ENCODE results near the gene PCGF1.

Gene PCGF1

DNA sequence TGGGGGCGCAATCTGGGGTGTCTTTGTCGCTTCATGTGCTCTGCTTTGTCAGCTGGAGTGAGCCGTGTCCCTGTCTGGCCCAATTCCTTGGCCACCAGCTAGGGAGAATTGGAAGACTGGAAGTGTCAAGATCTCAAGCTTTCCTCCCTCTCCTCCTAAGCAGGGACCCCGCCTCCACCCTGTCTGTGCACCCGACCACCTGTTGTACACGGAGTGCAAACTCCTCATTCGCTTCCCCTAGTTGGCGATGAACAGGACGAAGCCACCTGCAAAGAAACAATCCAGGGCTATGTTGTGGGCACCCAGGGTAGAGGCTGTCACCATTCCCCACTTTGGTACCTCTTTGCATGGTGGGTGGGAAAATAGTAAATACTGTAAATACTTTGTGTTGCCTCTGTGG lies 20.2 kb upstream of the PCGF1 start:
- TF ChIP-seq, protein P1, sequence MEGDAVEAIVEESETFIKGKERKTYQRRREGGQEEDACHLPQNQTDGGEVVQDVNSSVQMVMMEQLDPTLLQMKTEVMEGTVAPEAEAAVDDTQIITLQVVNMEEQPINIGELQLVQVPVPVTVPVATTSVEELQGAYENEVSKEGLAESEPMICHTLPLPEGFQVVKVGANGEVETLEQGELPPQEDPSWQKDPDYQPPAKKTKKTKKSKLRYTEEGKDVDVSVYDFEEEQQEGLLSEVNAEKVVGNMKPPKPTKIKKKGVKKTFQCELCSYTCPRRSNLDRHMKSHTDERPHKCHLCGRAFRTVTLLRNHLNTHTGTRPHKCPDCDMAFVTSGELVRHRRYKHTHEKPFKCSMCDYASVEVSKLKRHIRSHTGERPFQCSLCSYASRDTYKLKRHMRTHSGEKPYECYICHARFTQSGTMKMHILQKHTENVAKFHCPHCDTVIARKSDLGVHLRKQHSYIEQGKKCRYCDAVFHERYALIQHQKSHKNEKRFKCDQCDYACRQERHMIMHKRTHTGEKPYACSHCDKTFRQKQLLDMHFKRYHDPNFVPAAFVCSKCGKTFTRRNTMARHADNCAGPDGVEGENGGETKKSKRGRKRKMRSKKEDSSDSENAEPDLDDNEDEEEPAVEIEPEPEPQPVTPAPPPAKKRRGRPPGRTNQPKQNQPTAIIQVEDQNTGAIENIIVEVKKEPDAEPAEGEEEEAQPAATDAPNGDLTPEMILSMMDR (IDR thresholded peaks at IDR 0.05; ENCODE audit: low read length): no peak
- TF ChIP-seq EZH2 (IDR thresholded peaks at IDR 0.05; ENCODE audit: borderline replicate concordance, low read length): no peak
- H3K27ac ChIP-seq (ENCODE audit: low read depth, low read length, poor library complexity, severe bottlenecking): no peak overlapping the region
- no peaks in the 10 kb centered on the region for H3K9me2 ChIP-seq (ENCODE audit: low read depth, low read length)
- H2AFZ ChIP-seq (ENCODE audit: low read length): no peak overlapping the region
- H3K9ac ChIP-seq (ENCODE audit: low read length): no peak overlapping the region
- H3K27me3 ChIP-seq (ENCODE audit: insufficient read depth, low read length): no peaks in the 10 kb centered on the region
- peaks cover 50% of the 10 kb centered on the region for H3K36me3 ChIP-seq (ENCODE audit: insufficient read depth, low read length)
- peak overlapping the region; percentile 91 for H3K4me3 ChIP-seq (ENCODE audit: low read depth, low read length, poor library complexity, severe bottlenecking)
- peaks cover 10% of the 10 kb centered on the region for H3K79me2 ChIP-seq (ENCODE audit: insufficient read depth, low read length)
- H3K9me3 ChIP-seq (ENCODE audit: low read length): no peaks in the 10 kb centered on the region
- peaks cover 29% of the 10 kb centered on the region for H3K4me1 ChIP-seq (ENCODE audit: insufficient read depth, low read length, severe bottlenecking)
- no peaks in the 10 kb centered on the region for H3F3A ChIP-seq (ENCODE audit: insufficient read depth, low read length)
- H4K20me1 ChIP-seq (ENCODE audit: insufficient read depth, low read length): no peaks in the 10 kb centered on the region
- peak overlapping the region; percentile 93; the same call in 1 of the 2 replicates for H3K4me2 ChIP-seq (ENCODE audit: low read length)

DNA sequence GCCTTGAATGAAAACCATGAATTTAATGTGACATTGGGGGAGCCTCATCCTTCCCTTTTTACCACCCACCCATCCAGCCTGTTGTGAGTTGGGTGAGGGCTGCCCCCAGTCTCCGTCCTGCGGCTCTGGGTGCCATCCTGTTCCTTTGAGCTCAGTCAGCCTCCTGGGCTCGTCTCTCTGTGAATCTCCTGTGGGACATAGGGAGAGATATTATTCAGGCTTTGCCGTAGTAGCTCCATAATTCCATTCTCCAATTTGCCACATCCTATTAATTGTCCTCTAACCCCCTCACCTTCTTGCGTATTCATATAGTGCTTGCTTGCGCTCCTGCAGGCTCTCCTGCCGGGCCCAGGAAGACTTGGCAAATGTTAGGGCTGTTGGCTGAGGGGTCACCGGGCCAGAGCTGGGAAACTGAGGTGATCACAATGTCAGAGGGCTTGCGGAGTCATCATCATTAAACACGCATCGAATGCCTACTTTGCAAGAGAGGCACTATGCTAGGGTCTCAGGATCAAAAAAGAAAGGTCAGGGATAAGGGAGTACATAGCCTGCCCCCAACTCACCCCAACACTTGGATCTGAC lies 19.2 kb upstream of the PCGF1 start:
- Histone ChIP-seq H3K4me1 (ENCODE audit: insufficient read depth, low read length, severe bottlenecking) (peaks cover 26% of the 10 kb centered on the region), H3K9ac (ENCODE audit: low read length) (no peak overlapping the region), H3K27ac (ENCODE audit: low read depth, low read length, poor library complexity, severe bottlenecking) (no peak overlapping the region), H3K9me2 (ENCODE audit: low read depth, low read length) (no peaks in the 10 kb centered on the region), H3K27me3 (ENCODE audit: insufficient read depth, low read length) (no peaks in the 10 kb centered on the region), H3K9me3 (ENCODE audit: low read length) (no peaks in the 10 kb centered on the region), H3F3A (ENCODE audit: insufficient read depth, low read length) (no peaks in the 10 kb centered on the region), H3K4me2 (ENCODE audit: low read length) (no peak overlapping the region), H3K36me3 (ENCODE audit: insufficient read depth, low read length) (peaks cover 42% of the 10 kb centered on the region), H2AFZ (ENCODE audit: low read length) (no peak overlapping the region), H3K79me2 (ENCODE audit: insufficient read depth, low read length) (peaks cover 10% of the 10 kb centered on the region), H3K4me3 (ENCODE audit: low read depth, low read length, poor library complexity, severe bottlenecking) (no peak overlapping the region), H4K20me1 (ENCODE audit: insufficient read depth, low read length) (no peaks in the 10 kb centered on the region)
- TF ChIP-seq, protein P1 (IDR thresholded peaks at IDR 0.05; ENCODE audit: low read length): no peak
- TF ChIP-seq EZH2 (IDR thresholded peaks at IDR 0.05; ENCODE audit: borderline replicate concordance, low read length): no peak

DNA sequence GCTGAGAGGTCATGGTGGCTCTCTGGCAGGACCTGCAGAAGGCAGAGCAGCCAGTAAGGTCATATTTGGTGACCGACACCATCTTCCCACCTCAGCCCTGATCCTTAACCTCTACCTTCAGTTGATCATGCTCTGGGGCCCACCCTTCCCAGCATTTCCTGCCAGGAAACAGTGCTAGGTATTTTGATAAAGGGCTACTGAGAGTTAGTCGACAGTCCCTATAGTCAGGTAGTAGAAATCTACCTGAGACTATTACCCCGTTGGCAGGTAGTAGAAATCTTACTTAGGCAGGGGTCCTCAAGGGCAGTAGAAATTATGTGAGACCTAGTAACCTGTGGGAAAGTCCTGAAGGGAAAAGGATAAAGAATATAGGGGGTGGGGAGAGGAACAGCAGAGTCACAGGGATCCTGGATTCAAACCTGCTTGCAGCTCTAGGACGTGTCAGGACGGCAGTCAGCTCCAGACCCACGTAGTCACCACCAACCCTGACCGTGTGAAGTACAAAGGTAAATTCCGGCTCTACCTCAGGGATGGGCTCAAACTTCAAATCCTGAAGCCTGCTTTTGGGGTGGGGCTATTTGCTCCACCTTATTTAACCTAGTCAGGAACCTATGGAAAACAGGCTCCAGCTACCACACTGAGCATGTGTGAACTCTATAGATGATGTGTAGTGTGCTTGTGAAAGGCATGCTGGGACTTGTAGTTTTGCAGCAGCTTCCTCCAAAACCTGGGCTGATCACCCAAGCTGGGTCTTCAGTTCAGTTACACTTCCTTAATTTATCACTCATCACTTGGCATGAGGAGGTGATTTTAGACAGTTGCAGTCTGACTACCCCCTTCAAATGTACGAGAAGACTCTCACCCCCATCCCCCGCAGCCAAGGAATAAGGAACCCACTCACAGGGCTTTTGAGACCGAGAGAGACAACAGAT lies 18.5 kb upstream of the PCGF1 start, which contains the start of gene DQX1:
TSS of gene DQX1 (minus strand) at position 515 of the 932 bp plus-strand sequence. CDS start at position 13, 502 bp downstream.
- no peak within 1 kb of the TSS for H3K4me2 ChIP-seq (ENCODE audit: low read length)
- H2AFZ ChIP-seq (ENCODE audit: low read length): no peak within 1 kb of the TSS
- no peak for TF ChIP-seq EZH2 (IDR thresholded peaks at IDR 0.05; ENCODE audit: borderline replicate concordance, low read length)
- TF ChIP-seq, protein P1 (IDR thresholded peaks at IDR 0.05; ENCODE audit: low read length): no peak
- no peak within 1 kb of the TSS for H3K27ac ChIP-seq (ENCODE audit: low read depth, low read length, poor library complexity, severe bottlenecking)
- peaks cover 10% of the 10 kb centered on the region for H3K79me2 ChIP-seq (ENCODE audit: insufficient read depth, low read length)
- no peaks in the 10 kb centered on the region for H3F3A ChIP-seq (ENCODE audit: insufficient read depth, low read length)
- no peaks in the 10 kb centered on the region for H4K20me1 ChIP-seq (ENCODE audit: insufficient read depth, low read length)
- peaks cover 37% of the 10 kb centered on the region for H3K36me3 ChIP-seq (ENCODE audit: insufficient read depth, low read length)
- no peaks in the 10 kb centered on the region for H3K9me2 ChIP-seq (ENCODE audit: low read depth, low read length)
- no peak within 1 kb of the TSS for H3K9ac ChIP-seq (ENCODE audit: low read length)
- peaks cover 19% of the 10 kb centered on the region for H3K4me1 ChIP-seq (ENCODE audit: insufficient read depth, low read length, severe bottlenecking)
- H3K27me3 ChIP-seq (ENCODE audit: insufficient read depth, low read length): no peaks in the 10 kb centered on the region
- no peak within 1 kb of the TSS for H3K4me3 ChIP-seq (ENCODE audit: low read depth, low read length, poor library complexity, severe bottlenecking)
- no peaks in the 10 kb centered on the region for H3K9me3 ChIP-seq (ENCODE audit: low read length)
